NCI-H2081 treated with DMSO at 0.1 percent for 48 hours (cell line): Measurements from ENCODE around the gene AICDA.

Experiments used
- DNase-seq: peaks from one replicate; lab custom pipeline; 2025; lab: John Stamatoyannopoulos, UW

AICDA gene

GRCh38 chr12:8554451-8555195 lies 58.0 kb downstream of the AICDA start:
- no peak for DNase-seq

DNA sequence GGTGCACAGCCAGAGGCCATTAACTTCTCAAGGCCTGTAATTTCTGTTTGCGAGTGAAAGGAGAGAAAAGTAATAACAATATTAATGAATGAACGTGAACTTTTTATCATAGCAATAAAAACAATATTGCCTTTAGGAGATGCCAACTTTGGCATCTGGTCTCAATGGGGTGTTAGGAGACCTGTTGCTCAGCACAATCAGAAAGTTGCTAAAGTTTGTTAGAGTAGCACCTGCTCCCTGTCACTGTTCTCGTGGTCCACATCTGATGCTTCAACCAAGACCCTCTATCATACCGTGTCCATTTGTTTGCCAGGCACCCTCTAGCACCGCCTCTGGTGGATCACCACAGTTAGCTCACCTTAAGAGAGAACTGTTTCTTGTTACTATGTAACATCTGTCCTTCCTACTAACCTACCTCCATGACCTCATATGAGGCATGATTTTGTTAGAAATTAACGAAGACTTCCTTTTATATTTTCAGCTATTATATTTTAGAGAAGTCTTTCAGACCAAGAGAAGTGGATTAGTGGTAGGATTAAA lies 59.5 kb downstream of the AICDA start:
- DNase-seq: no peak
